SK-N-DZ (cell line): ENCODE measurements around the gene IL1R2.
"Not testable (repeated sequence)": the region's sequence is repeated elsewhere in the genome, so short reads cannot be mapped to it uniquely, and the experiment has no call there.

Experiments used
- DNase-seq: peaks from one replicate; pipeline ENCODE4 v3.0.0-alpha.2; 2015; ENCODE audit warnings: low spot score

Gene IL1R2

GRCh38 chr2:102060047-102060446 lies 68.3 kb downstream of the IL1R2 start:
- no peak for DNase-seq

GRCh38 chr2:102060792-102061191 lies 69.0 kb downstream of the IL1R2 start:
- no peak for DNase-seq

GRCh38 chr2:102061286-102061699 lies 69.5 kb downstream of the IL1R2 start:
- no peak for DNase-seq

DNA sequence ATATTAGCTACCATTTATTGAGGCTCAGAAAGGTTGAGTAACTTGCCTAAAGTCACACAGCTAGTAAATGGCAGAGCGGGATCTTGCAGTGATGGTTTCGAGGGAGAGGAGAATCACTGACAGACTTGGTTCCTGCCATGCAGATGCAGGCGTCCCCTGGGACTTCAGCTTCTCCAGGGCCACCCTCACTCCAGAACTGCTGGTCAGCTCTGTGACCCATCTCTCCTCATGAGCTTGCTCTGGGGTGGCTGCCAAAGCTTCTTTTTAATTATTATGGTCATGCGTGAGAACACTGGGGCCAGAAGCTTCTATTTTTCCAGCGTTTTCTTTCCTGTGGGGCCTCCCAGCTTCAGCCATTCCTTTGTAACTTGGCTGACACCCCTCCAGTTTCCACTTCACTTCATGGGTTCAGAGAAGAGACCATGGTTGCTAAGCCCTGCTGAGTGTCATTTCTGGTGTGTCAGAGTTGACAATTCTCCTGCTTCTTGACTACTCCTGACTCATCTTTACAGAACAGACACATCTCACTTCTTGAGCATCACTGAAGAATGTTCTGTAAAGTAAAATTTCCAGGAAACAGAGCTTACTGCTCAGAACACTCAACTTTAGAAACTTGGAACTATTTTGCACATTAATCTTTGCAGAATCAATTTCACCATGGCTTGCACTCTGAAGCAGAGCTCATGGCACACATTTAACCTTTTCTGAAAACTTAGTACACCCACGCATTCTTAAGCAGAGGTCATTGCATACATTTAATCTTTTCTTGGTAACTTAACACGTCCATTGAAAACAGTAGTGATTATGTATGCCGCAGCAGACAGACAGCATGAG lies 70.4 kb downstream of the IL1R2 start:
- DNase-seq: no peak

DNA sequence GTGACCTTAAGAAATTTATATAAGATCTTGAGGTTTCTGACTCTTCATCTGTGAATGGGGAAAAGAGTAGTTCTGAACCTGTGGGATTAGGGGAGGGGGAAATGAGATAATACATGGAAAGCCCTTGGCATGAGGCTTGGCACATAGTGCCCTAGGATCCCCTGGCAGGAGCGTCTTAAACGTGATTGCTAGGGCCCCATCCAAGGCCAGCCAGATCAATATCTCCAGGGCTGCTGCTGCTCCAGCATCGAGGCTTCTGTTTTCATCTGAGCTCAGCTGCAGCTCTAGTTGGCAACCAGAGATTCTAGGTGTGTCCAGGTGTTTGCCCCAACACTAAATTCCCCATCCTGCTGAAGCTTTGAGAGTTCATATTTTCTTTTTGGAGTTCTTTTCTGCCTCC lies 71.0 kb downstream of the IL1R2 start:
- DNase-seq: no peak

- DNase-seq: no peak
These were observed 71.7 kb downstream of the IL1R2 start for GRCh38 chr2:102063487-102063911.

- DNase-seq: peak; percentile 34
These were observed 72.3 kb downstream of the IL1R2 start for GRCh38 chr2:102063941-102064678.

- no peak for DNase-seq
These were observed 73.2 kb downstream of the IL1R2 start for GRCh38 chr2:102064679-102065674.

GRCh38 chr2:102065675-102066252 lies 74.0 kb downstream of the IL1R2 start:
- DNase-seq: no peak

- no peak for DNase-seq
These were observed 74.8 kb downstream of the IL1R2 start for GRCh38 chr2:102066554-102066953.

- not testable (repeated sequence) for DNase-seq
These were observed 76.4 kb downstream of the IL1R2 start for GRCh38 chr2:102068126-102068525.

GRCh38 chr2:102069311-102069974 lies 77.7 kb downstream of the IL1R2 start:
- no peak for DNase-seq

DNA sequence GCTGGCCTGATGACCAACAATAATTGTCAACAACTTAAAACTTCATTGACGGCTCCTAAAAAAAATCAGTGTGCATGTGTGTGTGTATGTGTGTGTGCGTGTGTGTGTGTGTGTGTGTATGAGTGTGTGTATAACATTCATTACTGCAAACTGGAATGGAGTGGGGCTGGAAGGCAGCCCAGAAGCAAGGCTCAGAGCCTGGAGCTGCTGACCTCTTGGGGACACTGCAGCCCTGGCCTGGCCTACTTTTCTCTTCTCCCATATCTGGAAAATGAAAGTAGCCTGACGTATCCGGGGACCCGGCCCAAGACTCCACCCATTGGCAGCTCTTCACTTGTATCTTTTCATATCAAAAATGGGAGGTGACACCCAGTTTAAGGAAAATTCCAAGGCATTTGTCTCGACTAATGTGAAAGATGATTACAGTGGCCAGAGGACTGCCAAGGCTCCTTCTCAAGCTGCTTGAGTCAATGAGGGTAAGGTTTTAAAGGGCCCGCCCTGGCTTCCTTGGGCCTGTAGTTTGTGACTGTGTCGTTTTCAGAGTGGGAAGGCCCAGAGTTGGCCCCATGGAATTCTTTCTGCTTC lies 78.4 kb downstream of the IL1R2 start:
- no peak for DNase-seq

GRCh38 chr2:102072741-102073140 lies 81.0 kb downstream of the IL1R2 start:
- no peak for DNase-seq

GRCh38 chr2:102073168-102073724 lies 81.5 kb downstream of the IL1R2 start:
- no peak for DNase-seq

DNA sequence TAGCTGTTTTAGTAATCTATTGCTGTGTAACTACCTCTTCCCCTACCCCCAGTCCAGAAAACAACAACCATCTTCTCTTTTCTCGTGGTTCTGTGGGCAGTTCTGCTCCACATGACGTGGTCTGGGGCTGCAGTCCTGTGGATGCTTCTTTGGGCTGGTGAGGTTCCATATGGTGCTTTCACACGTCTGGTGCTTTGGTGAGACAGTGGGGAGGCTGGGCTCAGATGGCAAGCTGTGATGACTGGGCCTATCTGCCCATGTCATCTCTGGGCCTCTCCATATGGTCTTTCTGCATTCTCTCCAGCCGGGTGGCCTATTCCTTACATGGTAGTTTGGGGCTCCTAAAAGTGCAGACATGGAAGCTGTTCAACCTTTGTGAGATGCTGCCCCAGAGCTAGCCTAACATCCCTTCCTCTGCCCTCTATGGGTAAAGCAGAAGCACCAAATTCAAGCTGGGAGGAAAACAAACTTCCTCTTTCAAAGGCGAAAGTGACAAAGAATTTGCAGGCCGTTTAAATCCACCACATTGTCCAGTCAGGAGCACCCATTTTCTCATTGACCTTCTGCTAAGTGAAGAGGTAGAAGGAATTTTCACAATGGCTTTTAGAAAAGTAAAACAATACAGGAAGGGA lies 82.5 kb downstream of the IL1R2 start:
- DNase-seq: no peak

- DNase-seq: no peak
These were observed 83.7 kb downstream of the IL1R2 start for GRCh38 chr2:102075479-102075878.

- DNase-seq: no peak
These were observed 84.8 kb downstream of the IL1R2 start for GRCh38 chr2:102076512-102076911.
